GM19397 (cell line): ENCODE data around the gene VPS13D.
"Not testable (repeated sequence)": the region's sequence is repeated elsewhere in the genome, so short reads cannot be mapped to it uniquely, and the experiment has no call there.

ENCODE experiments used
- ATAC-seq: cut with Tn5 transposase; IDR thresholded peaks from one replicate; pipeline ENCODE4 v1.9.1; 2021; ENCODE audit warnings: mild to moderate bottlenecking, moderate library complexity; ENCODE audit not compliant: unreplicated experiment

Gene VPS13D

DNA sequence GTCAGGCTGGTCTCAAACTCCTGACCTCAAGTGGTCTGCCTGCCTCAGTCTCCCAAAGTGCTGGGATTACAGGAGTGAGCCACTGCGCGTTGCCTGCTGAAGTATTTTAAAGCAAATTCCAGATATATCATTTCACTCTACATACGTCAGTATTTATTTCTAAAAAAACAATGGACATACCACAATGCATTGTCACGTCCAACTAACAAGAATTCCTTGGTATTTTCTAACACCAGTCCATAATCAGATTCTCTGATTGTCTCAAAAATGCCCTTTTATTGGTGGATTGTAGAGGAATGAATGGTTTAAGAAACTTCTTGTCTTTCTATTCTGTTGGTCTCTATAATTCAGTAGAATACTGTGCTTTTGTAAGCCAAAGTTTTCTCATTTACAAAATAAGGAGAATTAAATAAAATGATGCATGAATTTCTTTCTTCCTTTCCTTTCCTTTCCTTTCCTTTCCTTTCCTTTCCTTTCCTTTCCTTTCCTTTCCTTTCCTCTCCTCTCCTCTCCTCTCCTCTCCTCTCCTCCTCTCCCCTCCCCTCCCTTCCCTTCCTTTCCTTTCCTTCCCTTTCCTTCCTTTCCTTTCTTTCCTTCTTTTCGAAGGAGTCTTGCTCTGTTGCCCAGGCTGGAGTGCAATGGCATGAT, 55.8 kb downstream of the VPS13D start:
- no peak for ATAC-seq

DNA sequence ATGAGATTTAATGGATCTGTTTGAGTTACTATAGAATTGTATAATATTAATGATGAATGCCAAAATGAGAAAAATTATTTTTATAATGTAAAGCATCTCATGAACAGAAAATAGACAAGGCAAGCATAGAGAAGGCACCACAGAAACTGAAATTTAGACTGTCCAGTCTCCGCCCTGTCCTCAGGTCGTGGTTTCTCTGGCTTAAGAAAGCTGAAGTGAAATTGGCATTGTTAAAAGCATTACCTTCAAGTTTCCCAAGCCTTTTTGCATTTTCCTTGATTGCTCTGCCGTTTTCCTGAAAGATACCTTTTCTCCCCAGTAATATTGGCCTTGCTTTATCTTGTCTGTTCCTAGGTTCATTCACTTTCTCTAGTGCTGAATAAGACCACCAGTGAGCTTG, 58.0 kb downstream of the VPS13D start:
- no peak for ATAC-seq

DNA sequence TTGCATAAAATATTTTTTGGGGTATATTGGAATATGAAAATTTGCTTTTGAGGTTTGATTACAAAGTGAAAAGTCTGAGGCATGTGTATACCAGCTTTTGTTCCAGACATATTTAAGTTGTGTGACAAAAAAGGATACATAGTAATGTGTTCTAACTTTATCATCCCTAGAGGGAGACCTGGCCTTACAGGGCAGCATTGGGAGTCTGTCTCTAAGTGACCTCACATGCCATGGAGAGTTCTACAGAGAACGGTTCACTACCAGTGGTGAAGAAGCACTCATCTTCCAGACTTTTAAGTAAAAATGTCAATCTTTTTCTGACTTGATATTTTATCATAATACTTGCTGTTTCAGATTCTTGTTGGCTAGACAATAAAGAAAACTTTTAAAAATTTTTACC, 61.0 kb downstream of the VPS13D start:
- no peak for ATAC-seq

DNA sequence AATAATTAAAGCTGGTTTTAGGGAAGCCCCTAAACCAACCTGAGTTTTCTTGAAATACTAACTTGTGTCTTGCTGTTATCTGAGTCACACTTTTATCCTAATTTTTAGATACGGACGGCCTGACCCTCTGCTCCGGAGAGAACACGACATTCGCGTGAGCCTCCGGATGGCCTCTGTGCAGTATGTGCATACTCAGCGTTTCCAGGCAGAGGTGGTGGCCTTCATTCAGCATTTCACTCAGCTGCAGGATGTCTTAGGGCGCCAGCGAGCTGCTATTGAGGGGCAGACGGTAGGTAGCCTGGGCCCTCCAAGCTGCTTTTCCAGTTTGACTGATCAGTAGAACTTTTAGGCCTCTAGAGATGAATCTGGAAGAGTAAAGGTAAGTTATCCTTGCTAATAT, 63.6 kb downstream of the VPS13D start:
- ATAC-seq: no peak

DNA sequence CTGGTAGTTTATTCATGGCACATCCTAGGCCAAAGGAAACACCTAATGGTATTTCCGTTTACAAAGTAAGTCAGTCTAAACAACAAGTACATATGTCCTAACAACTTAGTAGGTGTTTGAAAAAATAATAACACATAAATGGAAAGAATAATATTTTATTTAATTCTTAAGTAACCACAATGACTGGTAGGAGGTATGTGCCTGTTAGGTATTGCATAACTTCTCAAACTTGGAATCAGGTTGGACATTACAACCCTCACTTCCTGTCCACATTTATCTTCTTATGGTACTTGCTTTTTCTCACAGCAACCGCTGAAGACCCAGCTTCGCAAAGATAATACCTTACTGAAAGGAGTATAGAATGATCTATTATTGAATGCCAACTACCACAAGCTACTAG, 64.2 kb downstream of the VPS13D start:
- no peak for ATAC-seq

DNA sequence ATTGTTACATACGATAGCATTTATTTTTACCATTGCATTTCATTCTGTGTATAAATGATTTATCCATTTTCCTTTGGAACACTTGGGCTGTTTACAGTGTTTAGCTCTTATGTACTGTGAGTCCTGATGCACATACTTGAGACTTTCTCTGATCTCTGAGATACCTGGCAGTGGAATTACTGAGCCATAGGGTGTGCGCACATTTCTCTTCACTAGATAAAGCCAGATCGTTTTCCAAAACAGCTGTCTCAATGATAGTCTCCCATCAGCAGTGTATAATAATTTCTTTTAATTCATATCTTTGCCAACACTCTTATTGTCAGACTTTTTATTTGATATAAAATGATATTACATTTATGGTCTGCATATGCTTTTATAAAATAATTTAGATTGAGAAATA, 66.2 kb downstream of the VPS13D start:
- no peak for ATAC-seq

DNA sequence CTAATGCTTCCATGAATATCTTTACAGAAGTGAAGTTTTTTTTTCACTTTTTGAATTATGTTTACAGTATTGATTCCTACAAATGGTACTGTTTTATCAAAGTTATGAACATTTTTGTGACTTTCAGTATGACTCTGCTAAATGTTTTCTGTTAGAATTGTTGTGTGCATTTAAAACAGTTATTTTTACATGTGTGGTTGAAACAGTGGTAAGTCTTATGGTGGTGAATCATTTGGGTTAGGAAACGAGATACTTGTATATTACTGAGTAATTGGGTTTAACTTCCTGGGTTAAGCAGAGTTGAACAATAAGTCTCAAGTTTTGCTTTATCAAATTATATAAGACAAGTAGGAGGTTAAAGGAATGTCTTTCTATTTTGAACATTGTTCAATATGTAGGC, 66.8 kb downstream of the VPS13D start:
- no peak for ATAC-seq

DNA sequence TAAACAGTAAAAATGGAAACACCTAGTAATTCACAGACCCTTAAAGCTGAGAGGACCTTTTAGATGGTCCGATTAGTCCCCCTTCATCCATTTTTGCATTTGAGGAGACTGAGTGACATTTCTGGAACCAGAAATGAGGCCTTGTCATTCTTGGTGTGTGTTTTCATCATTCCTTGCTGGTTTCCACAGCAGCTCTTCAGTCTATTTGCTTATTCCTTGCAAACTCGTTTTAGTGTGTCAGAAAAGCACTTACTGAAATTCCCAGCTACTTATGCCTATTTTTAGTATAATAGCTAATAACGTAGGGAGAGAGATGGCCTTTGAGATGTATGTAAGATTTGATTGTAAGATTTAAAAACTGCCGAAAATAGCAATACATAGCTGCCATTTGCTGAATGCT, 70.9 kb downstream of the VPS13D start:
- ATAC-seq: no peak

DNA sequence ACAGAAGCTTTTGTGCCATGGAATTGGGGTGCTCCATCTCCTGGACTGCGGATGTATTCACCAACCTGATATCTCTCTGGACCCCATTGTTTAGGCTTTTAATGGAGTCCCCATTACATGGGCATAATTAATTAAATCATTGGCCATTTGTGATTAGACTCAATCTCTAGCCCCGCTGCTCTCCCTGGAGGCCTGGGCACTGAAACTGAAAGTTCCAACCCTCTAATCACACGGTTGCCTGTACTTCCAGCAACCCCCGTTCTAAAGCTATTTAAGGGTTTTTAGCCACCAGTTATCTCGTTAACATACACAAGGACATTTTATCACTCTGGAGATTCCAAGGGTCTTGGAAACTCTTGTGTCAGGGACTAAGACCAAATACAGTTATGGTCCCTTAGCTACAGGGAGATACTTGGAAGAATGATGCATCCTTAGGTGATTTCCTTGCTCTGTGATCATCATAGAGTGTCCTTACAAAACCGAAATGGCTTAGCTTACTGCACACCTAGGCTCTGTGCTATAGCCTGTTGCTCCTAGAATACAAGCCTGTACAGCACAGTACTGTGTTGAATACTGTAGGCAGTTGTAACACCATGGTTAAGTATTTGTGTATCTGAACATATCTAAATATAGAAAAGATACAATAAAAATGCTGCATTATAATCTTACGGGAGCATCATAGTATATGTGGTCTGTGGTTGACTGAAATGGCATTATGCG, 71.8 kb downstream of the VPS13D start:
- ATAC-seq: no peak

DNA sequence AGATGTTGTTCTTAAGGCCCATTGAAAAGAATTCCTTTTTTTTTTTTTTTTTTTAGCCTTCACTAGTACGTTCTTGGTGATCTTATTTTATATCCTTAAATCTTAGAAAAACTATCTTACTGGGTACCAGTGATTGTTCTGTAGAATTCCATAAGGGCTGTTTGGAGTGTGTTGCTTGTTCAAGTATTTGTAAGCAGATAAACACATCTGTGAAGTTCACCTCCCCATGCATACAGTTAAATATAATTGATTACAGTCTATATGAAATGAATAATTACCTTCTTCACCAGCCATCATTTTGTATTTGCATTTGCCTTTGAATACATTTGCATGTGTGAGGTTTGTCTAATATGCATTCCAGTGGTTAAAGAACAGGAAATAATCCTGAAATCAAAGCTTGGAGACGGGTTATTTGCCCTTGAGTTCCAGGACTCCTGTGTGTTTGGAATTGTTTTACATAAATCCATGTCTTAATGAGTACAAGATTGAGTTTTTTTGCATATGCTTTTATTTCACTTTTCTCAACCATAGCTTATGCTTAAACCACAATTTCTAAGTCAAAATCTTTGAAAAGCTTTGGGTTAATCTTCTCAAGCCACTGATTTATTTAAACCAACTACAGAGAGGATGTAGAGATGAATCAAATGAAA, 73.1 kb downstream of the VPS13D start:
- no peak for ATAC-seq

DNA sequence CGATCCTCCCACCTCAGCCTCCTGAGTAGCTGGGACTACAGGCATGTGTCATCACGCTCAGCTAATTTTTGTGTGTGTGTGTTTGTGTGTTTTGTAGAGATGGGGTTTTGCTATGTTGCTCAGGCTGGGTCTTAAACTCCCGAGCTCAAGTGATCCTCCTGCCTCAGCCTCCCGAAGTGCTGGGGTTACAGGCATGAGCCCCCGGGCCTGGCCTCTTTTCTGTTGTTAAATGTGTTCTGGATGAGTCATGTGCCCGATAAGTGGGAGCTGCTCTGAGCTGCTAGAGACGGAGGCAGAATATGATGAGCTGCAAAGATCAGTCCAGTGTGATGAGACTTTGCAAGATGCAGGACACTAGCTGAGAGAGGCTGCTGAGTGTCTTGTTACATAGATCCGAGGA, 75.5 kb downstream of the VPS13D start:
- no peak for ATAC-seq

DNA sequence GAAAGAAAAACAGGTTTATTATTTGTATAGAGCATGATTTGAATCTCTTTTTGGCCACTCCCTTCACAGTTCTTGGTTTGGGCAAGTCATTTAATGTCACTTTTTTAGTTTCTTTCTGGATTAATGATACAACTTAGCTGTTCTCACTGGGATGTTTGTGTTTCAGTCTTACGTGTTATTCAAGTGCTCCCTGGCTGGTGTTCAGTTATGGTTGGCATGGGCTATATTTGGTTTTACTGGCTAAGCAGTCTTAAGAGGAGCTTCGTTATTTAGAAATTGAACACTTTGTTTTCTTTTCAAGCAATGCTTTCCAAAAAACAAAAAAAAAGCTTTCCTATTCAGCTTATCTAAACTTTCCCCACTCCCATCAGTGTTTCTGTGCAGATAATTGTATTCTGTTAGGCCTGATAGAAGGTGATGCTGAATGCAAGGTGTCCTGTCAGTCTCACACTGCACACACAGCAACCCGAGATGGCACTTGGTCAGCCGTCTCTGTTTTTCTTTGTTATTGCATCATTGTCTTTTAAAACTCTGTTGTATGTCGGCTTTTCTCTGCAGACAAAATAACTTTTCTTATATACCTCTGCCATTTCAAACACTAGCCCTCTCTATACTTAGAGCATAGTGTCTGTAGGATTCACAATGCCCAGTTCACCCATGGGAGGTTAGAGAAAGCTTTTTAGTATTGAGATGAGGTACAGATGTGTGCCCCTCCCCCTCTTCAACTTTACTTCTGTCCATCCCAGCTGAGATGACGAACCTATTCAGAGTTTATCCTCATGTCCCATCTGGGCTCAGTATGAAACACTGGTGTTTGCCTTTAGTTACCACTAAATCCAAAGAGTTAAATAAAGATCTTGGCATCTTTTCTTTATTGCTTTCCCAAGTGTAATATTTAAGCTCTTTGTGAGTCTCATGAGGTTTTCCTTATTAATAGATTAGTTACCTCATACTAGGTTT, 80.2 kb downstream of the VPS13D start:
- no peak for ATAC-seq

DNA sequence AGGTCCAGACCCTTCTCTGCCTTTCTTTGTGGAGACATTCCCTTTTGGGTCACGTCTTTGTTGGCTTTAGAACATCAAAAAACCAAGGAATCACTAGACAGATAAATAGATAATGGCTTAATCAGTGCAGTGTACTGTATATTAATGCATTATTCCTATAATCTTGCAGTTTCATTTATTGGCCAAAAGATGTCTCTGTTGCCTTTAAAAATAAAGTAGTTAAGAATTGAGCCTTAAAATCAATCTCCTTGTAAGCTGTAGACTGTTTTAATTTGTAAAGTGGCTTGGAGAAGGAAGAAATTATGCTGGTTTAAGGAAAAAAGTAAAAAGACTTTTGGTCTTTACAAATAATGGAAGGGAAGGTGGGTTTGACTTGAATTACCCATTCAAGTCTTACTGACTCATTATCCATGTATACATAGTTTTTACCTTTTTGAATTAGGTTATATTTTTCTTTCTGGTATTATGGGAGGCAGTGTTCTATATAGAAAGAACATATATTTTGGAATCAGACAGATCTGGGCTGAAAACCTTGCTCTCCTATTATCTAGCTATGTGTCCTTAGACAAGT, 84.6 kb downstream of the VPS13D start:
- ATAC-seq: no peak

DNA sequence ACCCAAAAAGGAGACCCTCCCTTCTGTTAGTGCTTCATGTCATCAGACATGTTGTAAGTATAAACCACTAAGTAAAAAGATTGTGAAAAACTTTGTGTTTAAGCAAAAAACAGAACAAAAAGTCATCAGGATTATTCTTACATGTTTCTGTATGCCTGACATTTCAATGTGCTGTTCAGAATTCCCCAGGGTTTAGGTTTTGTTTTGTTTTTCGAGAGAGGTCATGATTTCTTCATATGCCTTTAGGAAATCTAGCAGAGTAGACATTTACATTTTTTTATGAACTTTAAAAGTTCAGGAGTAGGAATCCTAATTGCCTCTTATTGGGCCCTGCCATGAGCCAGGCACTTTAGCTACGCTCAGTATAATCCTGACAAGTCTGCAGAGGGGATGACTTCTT, 85.3 kb downstream of the VPS13D start:
- no peak for ATAC-seq

DNA sequence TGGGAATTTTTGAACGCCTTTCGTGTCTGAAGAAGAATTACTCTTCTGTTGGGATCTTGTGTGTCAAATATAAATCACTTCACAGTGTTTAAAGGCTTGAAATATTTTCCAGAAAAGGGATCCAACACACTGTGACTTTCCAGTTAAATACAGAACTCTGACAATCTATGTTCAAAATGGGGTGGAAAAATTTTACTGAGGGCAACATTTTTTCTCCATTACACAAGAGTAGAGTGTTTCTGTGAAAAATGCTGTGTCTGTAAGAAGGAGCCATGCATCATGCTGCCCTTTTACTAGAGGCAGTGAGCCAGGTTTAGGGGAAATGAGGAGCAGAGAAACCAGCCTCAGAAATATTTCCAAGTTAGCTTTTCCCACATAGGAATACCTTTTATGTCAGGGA, 86.5 kb downstream of the VPS13D start:
- ATAC-seq: no peak

DNA sequence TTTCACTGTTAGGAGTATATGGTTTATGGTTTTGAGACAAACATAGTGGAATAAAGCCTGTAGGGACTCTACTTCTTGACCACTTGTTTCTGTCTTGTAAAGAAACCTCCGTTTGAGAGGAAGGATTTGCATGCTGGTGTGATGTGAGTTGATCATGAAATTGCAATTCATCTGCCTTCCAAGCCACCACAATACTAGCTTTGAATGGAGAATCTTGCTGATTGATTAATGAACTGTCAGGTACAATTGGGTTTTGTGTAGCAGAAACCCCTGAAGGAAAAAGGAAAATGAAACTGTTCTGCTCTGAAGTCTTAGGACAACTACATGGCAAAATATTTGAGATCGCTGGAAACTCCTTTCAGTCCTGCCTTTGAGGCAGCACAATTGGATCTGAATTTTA, 90.7 kb downstream of the VPS13D start:
- no peak for ATAC-seq

DNA sequence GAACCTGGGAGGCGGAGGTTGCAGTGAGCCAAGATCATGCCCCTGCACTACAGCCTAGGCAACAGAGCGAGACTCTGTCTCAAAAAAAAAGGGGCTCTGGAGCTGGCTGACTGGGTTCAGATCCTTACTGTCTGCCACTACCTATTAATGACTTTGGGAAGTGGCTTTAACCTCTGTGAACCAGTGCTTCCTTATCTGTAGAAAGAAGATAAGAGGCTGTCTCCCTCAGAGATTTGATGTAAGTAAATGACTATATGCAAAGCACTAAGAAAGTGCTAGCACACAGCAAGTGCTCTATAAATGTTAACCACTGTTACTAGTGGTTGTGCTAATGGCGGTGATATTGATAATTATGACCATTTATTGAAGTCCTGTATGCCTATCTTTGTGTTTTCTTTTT, 94.6 kb downstream of the VPS13D start:
- no peak for ATAC-seq

DNA sequence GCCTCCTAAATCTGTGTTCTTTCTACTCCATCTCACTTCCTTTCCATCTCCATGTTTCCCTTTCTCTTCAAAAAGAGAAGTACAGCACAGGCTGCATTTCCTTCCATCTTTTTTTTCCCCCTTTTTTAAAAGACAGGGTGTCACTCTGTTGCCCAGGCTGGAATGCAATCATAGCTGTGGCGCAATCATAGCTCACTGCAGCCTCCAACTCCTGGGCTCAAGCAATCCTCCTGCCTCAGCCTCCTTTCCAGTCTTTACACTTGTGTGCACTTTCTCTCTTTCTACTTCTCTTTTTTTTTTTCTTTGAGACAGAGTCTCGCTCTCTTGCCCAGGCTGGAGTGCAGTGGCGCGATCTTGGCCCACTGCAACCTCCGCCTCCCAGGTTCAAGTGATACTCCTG, 95.1 kb downstream of the VPS13D start:
- not testable (repeated sequence) for ATAC-seq

DNA sequence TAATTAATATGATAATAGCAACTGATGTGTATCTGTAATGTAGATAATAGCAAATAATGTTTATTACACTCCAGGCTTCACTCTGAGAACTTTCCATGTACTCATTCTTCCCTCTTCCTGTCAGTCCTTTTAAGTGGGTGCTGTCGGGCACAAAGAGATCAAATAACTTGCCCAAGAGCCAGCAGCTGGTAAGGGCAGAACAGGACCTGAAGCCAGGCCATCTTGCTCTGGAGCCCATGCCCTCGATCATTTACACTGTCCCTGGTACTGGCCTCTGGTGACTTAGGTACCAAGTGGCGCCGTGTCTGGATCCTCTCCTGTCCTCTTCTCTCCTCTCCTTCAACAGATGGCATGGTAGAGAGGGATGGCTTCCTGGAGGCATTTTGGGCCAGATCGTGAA, 97.2 kb downstream of the VPS13D start:
- ATAC-seq: no peak

DNA sequence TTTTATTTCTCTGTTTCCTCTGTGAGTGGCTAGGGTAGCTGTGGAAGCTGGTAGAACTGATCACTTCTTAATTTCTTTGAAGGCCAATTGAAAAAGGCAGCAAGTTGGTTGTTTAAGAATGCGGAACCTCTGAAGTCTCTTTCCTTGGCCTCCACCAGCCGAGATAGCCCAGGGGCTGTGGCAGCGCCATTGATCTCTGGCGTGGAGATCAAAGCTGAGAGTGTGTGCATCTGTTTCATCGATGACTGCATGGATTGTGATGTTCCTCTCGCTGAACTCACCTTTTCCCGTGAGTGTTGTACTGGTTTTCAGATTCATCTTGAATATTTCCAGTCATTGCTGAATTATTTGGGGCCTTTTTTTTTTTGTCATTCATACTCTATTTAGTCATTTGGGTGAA, 97.7 kb downstream of the VPS13D start:
- ATAC-seq: no peak
